CMK (cell line): ENCODE results near the gene OLIG3.

Experiments
- DNase-seq: peaks from one replicate; pipeline ENCODE4 v3.0.0-alpha.2; 2010; ENCODE audit warnings: low read depth

The OLIG3 gene

GRCh38 chr6:137496368-137496767, 2.2 kb upstream of the OLIG3 start:
- DNase-seq = no peak

DNA sequence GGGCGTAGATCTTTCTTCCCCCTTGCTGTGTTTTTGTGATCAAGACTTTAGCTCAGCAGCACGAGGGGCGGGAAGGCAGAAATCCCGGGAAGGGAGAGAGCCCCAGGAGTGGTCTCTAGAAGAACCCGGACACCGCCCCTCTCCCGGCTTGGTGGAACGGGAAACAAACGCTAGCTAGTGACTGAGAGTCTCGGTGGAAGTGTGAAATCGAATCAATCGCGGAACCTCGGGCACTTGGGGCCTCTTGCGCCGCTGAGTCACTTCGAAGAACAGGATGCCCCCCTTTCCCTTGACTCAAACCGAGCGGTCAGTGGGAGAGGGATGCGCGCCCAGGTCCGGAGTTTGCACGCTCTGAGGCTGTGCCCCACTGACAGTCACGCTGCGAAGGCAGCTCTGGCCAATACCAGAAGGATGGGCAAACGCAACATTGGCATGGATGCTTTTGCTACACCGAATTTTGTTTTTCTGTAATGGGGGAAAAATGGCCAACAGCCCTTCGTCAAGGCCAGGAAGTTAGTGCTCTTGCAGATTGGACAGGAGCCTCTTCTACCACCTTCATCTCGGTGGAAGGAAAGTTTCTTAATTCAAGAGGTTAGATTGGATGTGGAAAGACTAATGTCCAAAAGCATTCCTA, 1.6 kb upstream of the OLIG3 start:
- DNase-seq = no peak

GRCh38 chr6:137494988-137495702, 951 bp upstream of the OLIG3 start:
- DNase-seq = no peak

DNA sequence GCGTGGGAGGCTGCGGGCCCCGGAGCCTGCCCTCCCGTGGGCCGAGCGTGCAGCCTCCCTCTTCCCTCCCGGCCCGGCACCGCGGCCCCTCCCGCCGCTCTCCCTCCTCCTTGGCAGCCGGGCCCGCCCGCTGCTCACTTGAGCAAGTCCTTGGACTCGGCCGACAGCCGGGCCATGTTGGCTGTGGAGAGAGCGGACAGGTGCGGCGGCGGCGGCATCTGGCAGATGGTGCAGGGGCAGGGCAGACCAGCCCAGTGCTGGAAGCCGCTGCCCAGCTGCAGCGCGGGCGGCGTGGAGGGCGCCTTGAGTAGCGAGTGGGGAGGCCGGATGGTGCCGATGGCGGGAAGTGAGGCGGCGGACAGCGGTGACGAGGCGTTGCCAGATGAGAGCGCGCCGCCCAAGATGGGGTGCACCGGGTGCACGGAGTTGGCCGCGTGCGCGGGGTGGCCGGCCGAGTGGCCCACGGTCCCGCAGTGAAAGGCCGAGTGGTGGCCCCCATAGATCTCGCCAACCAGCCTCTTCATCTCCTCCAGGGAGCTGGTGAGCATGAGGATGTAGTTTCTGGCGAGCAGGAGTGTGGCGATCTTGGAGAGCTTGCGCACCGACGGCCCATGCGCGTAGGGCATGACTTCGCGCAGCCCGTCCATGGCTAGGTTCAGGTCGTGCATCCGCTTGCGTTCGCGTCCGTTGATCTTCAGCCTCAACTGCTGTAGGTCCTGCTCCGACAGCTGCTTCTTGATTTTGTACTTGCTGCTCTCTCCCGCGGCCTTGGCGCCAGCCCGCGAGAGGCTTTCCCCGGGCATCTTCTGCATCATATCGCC, 766 bp downstream of the OLIG3 start:
- no peak for DNase-seq

DNA sequence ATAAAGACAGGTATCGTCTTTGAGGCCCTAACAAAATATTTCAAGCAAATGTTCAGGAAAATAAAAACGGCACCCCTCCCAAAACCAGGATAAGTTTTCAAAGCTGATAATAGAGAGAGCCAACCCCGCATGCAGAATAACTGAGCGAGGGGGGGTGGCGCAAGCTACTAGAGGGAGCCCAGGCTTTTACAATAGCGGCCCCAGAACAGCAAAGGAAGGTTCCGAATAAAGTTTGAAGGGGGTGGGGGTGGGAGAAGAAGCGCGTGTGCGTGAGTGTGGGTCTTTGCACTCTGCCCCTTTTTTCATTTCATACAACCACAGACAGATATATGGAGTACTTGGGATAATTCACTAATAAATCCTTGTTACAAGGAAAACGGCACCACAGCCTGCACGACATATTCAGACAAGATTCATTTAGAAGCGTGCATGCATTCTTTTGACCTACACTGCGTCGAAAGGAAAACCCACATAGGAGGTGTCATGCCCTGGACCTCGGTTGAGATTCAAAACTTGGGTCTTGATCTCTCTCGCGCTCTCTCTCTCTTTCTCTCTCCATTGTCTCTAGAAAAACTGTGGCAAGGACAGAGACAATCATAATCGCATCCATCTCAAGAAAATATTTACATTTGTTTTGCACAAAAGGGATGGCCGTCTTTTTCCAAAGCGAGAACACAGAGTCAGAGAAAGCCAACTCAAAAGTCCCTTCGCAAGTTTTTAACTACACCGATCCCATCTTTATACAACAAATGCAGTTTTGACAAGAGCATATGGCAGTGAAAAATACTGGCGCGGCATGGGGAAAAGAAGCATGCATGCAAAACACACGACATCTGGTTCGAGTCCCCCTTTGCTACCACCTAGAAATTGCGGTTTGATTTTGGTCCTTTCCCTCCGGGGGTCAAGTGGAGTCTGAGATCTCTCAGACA, 1.6 kb downstream of the OLIG3 start:
- DNase-seq = no peak

GRCh38 chr6:137491478-137491877, 2.7 kb downstream of the OLIG3 start:
- DNase-seq = no peak

GRCh38 chr6:137490961-137491360, 3.2 kb downstream of the OLIG3 start:
- no peak for DNase-seq

GRCh38 chr6:137490006-137490905, 3.9 kb downstream of the OLIG3 start:
- no peak for DNase-seq

GRCh38 chr6:137489046-137490005, 4.9 kb downstream of the OLIG3 start:
- no peak for DNase-seq

GRCh38 chr6:137488150-137489045, 5.8 kb downstream of the OLIG3 start:
- DNase-seq = no peak

GRCh38 chr6:137487869-137488149, 6.4 kb downstream of the OLIG3 start:
- DNase-seq = no peak

DNA sequence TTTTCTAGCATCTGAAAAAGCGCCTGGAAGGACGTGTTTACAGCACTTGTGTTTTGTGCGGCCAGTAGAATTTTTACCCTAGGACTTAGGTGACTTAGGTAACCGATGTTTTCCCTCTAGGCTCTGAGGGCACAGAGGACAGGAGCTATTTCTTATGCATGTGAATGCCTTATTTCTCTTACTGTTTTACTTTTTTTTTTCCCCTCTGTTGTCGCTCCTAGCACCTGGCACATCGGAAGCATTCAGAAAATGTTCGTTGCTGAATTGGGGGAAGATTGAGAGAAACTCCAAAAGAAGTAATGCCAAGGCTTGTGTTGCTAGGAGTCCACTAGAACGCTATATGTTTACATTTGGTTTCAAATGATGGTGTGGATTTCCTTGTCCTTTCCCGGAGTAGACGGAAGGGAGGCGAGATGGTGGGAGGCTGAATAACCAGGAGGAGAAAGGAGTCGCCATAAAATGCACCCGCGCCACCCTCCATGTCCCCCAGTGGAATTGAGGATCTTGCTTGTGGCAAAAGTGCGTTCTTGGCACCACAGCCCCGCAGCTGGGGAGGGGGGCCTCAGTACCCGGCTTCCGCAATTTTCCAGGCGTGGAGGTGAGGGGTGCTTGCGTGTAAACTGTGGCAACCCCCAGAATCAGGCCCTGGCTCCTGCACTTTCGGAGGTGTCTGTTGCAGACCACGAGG, 6.9 kb downstream of the OLIG3 start:
- DNase-seq = no peak

DNA sequence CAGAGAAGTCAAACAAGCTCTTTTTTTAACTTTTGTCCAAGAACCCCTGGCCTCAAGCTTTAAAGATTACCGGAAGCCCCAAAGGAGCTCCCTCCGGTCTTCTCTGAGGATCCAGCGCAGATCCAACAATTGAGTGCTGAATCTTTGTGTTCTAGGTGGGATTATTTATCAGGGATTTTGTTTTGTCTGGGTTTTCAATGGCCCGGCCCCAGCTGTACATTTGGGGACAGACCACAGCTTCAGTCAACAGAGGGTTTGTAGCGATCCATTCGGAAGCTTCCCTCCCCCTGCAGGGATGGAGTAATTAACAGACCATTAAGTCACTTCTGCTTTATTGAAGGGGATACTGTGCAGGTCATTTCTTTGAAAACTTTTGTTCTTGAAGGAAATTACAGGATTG, 7.8 kb downstream of the OLIG3 start:
- no peak for DNase-seq

DNA sequence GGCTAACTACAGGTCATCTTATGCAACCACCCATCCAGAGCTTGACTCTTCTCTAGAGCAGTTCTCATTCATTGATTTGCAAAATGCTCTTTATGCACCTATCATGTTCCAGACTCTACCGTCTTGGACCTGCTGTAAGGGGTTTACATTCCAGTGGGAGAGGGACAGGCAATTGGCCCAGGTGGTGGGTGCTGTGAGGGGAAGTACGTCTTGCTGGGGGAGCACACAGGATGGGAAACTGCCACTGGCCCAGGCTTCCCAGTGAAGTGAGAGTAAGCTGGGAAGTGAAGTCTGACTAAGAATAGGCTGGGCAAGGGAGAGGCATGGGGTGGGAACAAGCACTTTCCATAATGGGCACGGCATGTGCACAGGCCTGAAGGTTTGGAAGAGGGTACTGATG, 13.8 kb downstream of the OLIG3 start:
- DNase-seq = no peak

- DNase-seq = no peak
These were observed 19.1 kb downstream of the OLIG3 start for GRCh38 chr6:137475103-137475502.

GRCh38 chr6:137473598-137473997, 20.6 kb downstream of the OLIG3 start:
- DNase-seq = no peak

DNA sequence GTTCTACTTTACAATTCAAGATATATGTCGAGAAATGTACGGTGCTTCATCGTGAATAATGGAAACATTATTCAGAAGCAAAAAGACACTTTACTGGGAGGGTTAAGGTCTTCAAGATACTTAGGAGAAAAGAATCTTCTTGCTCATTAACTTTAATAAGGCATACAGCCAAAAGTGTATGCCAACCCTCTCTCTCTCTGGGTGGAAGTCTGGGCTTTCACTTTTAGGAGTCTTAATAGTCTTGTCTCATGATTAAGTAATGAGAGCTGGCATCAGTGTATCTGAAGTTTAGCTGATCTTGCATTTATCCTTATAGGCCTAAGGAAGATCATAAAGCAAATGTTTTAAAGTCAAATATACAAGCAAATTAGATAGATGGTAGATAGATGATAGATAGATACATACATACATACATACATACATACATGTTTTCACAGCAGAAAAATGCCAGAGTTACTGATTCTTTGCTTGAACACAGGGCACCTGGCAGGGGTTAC, 21.5 kb downstream of the OLIG3 start:
- no peak for DNase-seq

GRCh38 chr6:137471986-137472385, 22.2 kb downstream of the OLIG3 start:
- DNase-seq = no peak
